ENCODE data around the gene SLC12A3. TPM values are rescaled to one million over a fixed set of nuclear protein-coding genes. Genes with fewer than 3 reads are reported as not detected.

SLC12A3 gene, protein sequence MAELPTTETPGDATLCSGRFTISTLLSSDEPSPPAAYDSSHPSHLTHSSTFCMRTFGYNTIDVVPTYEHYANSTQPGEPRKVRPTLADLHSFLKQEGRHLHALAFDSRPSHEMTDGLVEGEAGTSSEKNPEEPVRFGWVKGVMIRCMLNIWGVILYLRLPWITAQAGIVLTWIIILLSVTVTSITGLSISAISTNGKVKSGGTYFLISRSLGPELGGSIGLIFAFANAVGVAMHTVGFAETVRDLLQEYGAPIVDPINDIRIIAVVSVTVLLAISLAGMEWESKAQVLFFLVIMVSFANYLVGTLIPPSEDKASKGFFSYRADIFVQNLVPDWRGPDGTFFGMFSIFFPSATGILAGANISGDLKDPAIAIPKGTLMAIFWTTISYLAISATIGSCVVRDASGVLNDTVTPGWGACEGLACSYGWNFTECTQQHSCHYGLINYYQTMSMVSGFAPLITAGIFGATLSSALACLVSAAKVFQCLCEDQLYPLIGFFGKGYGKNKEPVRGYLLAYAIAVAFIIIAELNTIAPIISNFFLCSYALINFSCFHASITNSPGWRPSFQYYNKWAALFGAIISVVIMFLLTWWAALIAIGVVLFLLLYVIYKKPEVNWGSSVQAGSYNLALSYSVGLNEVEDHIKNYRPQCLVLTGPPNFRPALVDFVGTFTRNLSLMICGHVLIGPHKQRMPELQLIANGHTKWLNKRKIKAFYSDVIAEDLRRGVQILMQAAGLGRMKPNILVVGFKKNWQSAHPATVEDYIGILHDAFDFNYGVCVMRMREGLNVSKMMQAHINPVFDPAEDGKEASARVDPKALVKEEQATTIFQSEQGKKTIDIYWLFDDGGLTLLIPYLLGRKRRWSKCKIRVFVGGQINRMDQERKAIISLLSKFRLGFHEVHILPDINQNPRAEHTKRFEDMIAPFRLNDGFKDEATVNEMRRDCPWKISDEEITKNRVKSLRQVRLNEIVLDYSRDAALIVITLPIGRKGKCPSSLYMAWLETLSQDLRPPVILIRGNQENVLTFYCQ
- 10 to 100 TPM; 16.5 to 49.8 (median 20.8) TPM for polyA plus RNA-seq (ENCODE audit: insufficient read length in 3 of 3)
- long read RNA-seq, donor 1, full-length matches to known transcripts: 2 of 2 reads
- long read RNA-seq, donor 1, partial matches to known transcripts: 0 of 2 reads
- long read RNA-seq, donor 1, other reads (novel, unspliced or antisense): 0 of 2 reads
- long read RNA-seq, donor 2: 0 reads
- long read RNA-seq, donor 3, full-length matches to known transcripts: 6 of 6 reads
- long read RNA-seq, donor 3, partial matches to known transcripts: 0 of 6 reads
- long read RNA-seq, donor 3, other reads (novel, unspliced or antisense): 0 of 6 reads
- long read RNA-seq, donor 4, partial matches to known transcripts: 0 of 2 reads
- long read RNA-seq, donor 4, other reads (novel, unspliced or antisense): 0 of 2 reads
- long read RNA-seq, donor 5: 0 reads
- long read RNA-seq, donor 6, full-length matches to known transcripts: 5 of 16 reads
- long read RNA-seq, donor 6, partial matches to known transcripts: 11 of 16 reads
- long read RNA-seq, donor 6, other reads (novel, unspliced or antisense): 0 of 16 reads
- long read RNA-seq, donor 7, full-length matches to known transcripts: 1 of 1 reads
- long read RNA-seq, donor 7, partial matches to known transcripts: 0 of 1 reads
- long read RNA-seq, donor 7, other reads (novel, unspliced or antisense): 0 of 1 reads
- long read RNA-seq, donor 8: 0 reads
- long read RNA-seq, donor 9, full-length matches to known transcripts: 4 of 4 reads
- long read RNA-seq, donor 9, partial matches to known transcripts: 0 of 4 reads
- long read RNA-seq, donor 9, other reads (novel, unspliced or antisense): 0 of 4 reads
- long read RNA-seq, donor 10, partial matches to known transcripts: 36 of 36 reads
- long read RNA-seq, donor 10, other reads (novel, unspliced or antisense): 0 of 36 reads
- long read RNA-seq, donor 11, full-length matches to known transcripts: 2 of 2 reads
- long read RNA-seq, donor 11, partial matches to known transcripts: 0 of 2 reads
- long read RNA-seq, donor 11, other reads (novel, unspliced or antisense): 0 of 2 reads
- long read RNA-seq, donor 12, full-length matches to known transcripts: 4 of 4 reads
- long read RNA-seq, donor 12, partial matches to known transcripts: 0 of 4 reads
- long read RNA-seq, donor 12, other reads (novel, unspliced or antisense): 0 of 4 reads
- long read RNA-seq, donor 13: 0 reads
- long read RNA-seq, donor 14, full-length matches to known transcripts: 3 of 3 reads
- long read RNA-seq, donor 14, partial matches to known transcripts: 0 of 3 reads
- long read RNA-seq, donor 14, other reads (novel, unspliced or antisense): 0 of 3 reads
- long read RNA-seq, donor 15: 0 reads
- long read RNA-seq, donor 16, full-length matches to known transcripts: 10 of 10 reads
- long read RNA-seq, donor 16, partial matches to known transcripts: 0 of 10 reads
- long read RNA-seq, donor 16, other reads (novel, unspliced or antisense): 0 of 10 reads

- DNase-seq (ENCODE audit: extremely low read depth in 1 of 11, low read depth in 9 of 11, low spot score in 4 of 11): no peak
Observed at GRCh38 chr16:56864960-56865359, at the start of gene SLC12A3. Gene SLC12A3, plus strand, starts transcription at chr16:56865207. Its CDS starts 29 bp downstream, at chr16:56865236.

DNA sequence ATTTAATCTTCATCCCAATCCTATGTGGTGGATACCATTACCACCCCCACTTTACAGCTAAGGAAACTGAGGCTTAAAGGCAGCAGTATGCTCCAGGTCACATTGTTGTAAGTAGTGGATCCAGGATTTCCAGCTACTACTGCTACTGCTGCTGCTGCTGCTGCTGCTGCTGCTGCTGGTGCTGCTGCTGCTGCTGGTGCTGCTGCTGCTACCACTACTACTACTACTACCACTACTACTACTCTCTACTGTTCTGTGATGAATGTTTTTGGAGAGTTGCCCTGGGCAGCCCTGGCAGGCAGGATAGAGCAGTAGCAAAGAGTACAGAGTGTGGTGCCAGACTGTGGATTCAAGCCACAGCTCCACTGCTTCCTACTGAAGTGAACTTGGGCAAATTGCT lies 49.3 kb upstream of the SLC12A3 start:
- no peak for DNase-seq (ENCODE audit: extremely low read depth in 1 of 11, low read depth in 9 of 11, low spot score in 4 of 11)

DNA sequence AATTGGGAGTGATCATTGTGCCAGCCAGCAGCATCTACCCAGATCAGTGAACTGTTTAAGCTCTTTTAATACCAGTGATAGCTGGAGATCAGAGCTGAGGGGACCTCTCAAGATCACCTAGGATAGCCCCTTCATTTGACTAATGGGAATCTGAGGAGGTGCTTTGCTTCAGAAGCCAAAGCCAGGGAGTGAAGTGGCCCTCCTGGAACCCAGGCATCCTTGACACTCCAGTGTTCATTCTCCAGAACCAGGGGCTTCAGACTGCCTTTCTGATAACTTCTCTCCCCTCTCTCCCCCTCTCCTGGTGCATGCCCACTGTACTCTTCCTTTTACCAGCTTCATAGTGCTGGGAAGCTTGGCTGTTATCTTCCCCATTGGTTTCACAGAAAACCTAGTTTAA lies 48.0 kb upstream of the SLC12A3 start:
- DNase-seq (ENCODE audit: extremely low read depth in 1 of 11, low read depth in 9 of 11, low spot score in 4 of 11): no peak

DNA sequence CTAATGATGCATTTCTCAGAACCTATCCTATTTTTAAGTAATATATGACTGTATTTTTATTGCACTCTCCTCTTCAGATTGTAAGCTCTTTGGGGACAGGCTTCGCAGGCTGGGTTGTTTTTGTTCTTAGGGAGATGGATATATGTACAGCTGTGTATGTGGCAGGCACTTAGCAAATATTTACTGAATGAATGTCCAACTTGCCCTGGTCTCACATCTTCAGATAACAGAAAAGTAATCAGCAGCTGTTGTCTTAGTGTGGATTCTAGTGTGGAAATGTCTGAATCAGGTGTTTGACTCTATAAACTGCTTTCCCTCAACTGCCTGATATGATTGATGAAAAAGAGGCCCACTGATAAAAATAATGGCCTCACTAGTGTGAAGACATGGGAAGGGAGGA lies 47.1 kb upstream of the SLC12A3 start:
- no peak for DNase-seq (ENCODE audit: extremely low read depth in 1 of 11, low read depth in 9 of 11, low spot score in 4 of 11)

DNA sequence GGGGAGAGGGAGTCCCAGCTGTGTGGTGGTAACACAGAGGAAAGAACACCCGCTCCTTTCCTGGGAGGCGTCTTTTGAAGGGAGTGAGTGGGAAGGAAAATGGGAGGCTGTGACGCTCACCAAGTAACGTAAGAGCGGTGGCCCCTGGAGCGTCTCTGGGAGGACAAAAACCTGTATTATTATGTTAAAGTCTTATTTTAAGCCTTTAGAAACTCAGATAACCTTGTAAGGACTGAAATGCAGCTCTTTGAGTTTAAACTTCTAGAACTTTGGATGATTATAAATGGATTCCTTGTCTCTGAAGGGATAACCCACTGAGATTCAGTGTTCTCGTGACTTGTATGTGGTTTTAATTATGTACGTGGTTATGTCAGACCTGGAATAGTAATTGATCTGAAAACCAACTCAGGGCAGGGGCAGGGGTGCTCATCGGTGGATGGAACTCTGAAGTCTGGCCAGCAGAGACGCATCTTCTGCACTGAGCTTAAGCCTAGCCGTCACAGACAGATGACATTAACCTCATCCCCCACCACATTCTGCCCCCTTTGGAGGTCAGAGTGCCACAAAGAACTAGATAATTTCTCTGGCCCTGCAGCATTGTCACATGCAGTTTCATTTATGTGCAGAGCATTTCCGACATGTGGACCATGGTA lies 41.8 kb upstream of the SLC12A3 start:
- DNase-seq (ENCODE audit: extremely low read depth in 1 of 11, low read depth in 9 of 11, low spot score in 4 of 11): no peak

DNA sequence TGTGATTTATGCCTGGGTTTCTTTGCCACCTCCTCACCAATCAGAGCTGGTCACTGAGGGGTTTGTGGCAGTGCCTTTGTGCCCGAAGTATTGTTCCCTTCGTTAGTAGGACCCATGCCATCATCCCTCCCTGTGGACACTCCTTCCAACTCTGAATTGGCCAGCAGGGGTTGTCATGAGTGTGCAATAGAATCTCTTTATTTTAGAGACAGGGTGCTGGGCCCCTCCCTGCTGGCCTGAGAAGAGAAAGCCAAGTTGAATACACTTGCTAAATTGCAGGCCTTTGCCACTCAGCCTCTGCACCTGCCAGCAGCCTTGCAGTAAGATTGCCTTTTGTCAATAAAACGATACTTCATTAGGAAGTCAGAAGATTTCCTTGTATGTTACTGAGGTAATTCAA lies 40.7 kb upstream of the SLC12A3 start:
- DNase-seq (ENCODE audit: extremely low read depth in 1 of 11, low read depth in 9 of 11, low spot score in 4 of 11): no peak

DNA sequence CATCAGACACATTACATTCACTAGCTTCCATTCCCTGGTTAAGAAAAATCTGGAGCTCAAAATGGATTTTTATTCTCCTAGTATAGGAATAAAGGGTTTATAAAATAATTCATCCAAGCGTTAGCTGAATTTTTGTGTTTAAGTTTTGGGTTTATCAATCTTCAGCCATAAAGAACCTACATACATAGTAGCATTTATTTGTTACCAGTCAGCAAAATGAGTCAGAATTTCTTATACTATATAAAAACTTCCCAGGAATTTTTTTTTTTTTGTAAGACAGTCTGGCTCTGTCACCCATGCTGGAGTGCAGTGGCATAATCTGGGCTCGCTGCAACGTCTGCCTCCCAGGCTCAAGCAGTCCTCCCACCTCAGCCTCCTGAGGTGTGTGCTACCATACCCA lies 40.2 kb upstream of the SLC12A3 start:
- no peak for DNase-seq (ENCODE audit: extremely low read depth in 1 of 11, low read depth in 9 of 11, low spot score in 4 of 11)

DNA sequence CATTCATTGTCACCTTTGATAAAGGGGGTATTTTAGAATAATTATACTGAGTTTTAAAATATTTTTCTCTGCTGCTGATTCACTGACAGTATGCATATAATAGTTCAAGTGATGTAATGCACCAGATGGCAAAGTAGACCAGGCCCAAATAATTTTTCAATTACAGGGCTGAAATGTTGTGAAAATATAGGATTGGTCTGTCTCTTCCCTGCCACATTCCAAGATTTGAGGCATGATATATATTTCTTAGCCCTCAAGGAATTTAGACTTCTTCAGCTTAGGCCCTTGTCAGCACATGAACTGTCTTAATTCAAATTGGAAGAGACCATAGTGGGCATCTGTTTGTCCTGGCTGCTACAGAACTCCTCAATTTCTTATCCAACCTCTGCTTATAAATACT lies 39.2 kb upstream of the SLC12A3 start:
- DNase-seq (ENCODE audit: extremely low read depth in 1 of 11, low read depth in 9 of 11, low spot score in 4 of 11): no peak

DNA sequence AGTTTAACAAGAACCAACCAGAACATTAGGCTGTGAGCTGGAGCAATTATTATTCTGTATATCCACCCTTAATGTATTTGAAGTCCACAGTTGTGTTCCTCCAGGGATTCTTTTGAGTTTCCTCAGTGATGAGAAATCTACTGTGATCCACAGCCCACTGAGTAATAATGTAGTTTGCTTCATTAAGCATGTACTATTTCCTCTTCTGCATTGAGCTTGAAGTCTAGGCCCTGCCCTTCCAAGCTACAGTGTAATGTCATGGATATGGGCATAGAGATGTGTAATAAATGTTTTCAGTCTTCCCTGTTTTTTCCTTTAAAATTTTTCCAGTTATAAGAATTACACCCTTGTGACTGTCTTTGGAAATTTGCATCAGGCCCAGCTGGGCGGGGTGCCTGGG lies 36.4 kb upstream of the SLC12A3 start:
- no peak for DNase-seq (ENCODE audit: extremely low read depth in 1 of 11, low read depth in 9 of 11, low spot score in 4 of 11)

GRCh38 chr16:56830669-56831068 lies 34.3 kb upstream of the SLC12A3 start:
- DNase-seq (ENCODE audit: extremely low read depth in 1 of 11, low read depth in 9 of 11, low spot score in 4 of 11): no peak

- no peak for DNase-seq (ENCODE audit: extremely low read depth in 1 of 11, low read depth in 9 of 11, low spot score in 4 of 11)
Observed at GRCh38 chr16:56832768-56833167, 32.2 kb upstream of the SLC12A3 start.

- no peak for DNase-seq (ENCODE audit: extremely low read depth in 1 of 11, low read depth in 9 of 11, low spot score in 4 of 11)
Observed at GRCh38 chr16:56833243-56833970, 31.6 kb upstream of the SLC12A3 start.

DNA sequence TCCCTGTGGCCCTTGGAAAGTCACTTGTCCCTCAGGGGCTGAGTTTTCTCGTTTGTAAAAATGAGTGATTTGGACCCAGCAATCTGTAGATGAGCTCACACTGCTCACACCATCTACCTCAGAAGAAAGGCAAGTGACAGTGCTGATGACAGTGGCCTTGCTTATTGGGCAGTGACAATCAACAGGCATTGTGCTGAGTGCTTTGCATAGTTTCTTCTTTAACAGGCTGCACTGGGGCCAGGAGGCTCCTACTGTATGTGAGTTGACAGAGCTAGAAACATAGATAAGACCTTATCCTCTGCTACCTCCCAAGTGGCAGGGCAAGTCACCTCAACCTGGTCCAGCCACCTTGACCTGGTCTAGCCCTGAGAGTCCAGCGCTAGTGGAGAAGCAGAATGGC lies 29.7 kb upstream of the SLC12A3 start:
- no peak for DNase-seq (ENCODE audit: extremely low read depth in 1 of 11, low read depth in 9 of 11, low spot score in 4 of 11)

- DNase-seq (ENCODE audit: extremely low read depth in 1 of 11, low read depth in 9 of 11, low spot score in 4 of 11): no peak
Observed at GRCh38 chr16:56836410-56837230, 28.4 kb upstream of the SLC12A3 start.
